Astrocyte of the cerebellum (primary cell): Measurements from ENCODE around the gene KRT83.

Experiments used
- DNase-seq: peaks from one replicate; pipeline ENCODE4 v3.0.0-alpha.2; 2011; ENCODE audit warnings: low read depth
- H3K4me3 ChIP-seq: 2 replicates; pipeline ENCODE4 v1.5.1; 2011; ENCODE audit warnings: mild to moderate bottlenecking, low read depth, low read length, moderate library complexity
- in situ Hi-C: cut with HindIII; loops from 2 replicates; pipeline ENCODE4 v1.10.0; 2017; ENCODE audit warnings: low sequenced_read_pairs
- TF ChIP-seq, protein P1 (sequence below): IDR thresholded peaks from 2 replicates; pipeline ENCODE4 v1.5.1; 2012; ENCODE audit warnings: low read length, low read depth, moderate library complexity, mild to moderate bottlenecking; ENCODE audit errors: missing control alignments

The KRT83 gene

GRCh38 chr12:52320784-52321400 lies at the start of gene KRT83:
Gene KRT83, minus strand, starts transcription at chr12:52321398. Its CDS starts 63 bp downstream, at chr12:52321335.
- TF ChIP-seq, protein P1, sequence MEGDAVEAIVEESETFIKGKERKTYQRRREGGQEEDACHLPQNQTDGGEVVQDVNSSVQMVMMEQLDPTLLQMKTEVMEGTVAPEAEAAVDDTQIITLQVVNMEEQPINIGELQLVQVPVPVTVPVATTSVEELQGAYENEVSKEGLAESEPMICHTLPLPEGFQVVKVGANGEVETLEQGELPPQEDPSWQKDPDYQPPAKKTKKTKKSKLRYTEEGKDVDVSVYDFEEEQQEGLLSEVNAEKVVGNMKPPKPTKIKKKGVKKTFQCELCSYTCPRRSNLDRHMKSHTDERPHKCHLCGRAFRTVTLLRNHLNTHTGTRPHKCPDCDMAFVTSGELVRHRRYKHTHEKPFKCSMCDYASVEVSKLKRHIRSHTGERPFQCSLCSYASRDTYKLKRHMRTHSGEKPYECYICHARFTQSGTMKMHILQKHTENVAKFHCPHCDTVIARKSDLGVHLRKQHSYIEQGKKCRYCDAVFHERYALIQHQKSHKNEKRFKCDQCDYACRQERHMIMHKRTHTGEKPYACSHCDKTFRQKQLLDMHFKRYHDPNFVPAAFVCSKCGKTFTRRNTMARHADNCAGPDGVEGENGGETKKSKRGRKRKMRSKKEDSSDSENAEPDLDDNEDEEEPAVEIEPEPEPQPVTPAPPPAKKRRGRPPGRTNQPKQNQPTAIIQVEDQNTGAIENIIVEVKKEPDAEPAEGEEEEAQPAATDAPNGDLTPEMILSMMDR: no peak
- H3K4me3 ChIP-seq: no peak within 1 kb of the TSS
- DNase-seq: no peak
- in situ Hi-C loops: no loop called here

- no peak overlapping the region for H3K4me3 ChIP-seq
- DNase-seq: no peak
- in situ Hi-C loops: loop anchor here (25.0 kb wide), 1 partner anchor 617 kb away; no protein-coding TSS in a partner anchor
- TF ChIP-seq, protein P1: no peak
Measured at GRCh38 chr12:52369809-52370208, 48.6 kb upstream of the KRT83 start.

- no peak overlapping the region for H3K4me3 ChIP-seq
- DNase-seq: no peak
- in situ Hi-C loops: loop anchor here (25.0 kb wide), 1 partner anchor 618 kb away; no protein-coding TSS in a partner anchor
- TF ChIP-seq, protein P1: no peak
Measured at GRCh38 chr12:52369211-52369610, 48.0 kb upstream of the KRT83 start.

- in situ Hi-C loops: loop anchor here (25.0 kb wide), 1 partner anchor 619 kb away; no protein-coding TSS in a partner anchor
- TF ChIP-seq, protein P1: no peak
- no peak overlapping the region for H3K4me3 ChIP-seq
- DNase-seq: no peak
Measured at GRCh38 chr12:52368508-52368907, 47.3 kb upstream of the KRT83 start.

GRCh38 chr12:52367876-52368275 lies 46.7 kb upstream of the KRT83 start:
- TF ChIP-seq, protein P1: no peak

DNA sequence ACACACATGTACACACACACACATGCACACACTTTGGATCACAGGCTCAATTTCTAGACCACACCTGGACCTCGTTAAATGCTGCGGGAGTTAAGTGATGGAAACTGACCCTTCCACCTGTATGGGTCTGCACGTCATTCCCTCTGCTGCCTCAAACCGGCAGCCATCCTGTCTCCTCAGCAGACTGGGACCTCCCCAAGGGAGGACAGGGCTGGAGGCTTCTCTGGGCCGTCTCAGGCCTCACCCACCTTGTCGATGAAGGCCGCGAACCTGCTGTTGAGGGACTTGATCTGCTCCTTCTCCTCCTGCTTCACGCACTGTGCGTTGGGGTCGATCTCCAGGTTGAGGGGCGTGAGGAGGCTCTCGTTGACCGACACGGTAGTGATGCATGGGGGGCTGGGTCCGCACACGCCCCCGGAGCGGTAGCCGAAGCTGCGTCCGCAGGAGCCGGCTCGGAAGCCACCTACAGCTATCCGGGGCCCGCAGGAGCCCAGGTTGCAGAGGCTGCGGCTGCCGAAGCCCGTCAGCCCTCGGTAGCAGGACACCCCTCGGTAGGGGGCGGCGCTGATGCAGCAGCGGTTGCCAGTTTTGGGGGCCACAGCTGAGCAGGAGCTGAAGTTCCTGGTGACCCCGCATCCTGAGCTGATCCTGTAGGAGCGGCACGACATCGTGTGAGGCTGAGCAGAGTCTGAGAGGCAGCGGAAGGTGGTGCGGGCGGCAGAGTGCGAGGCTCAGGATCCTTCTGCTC lies 45.7 kb upstream of the KRT83 start, which contains the start of gene KRT85:
TSS of gene KRT85 (minus strand) at position 744 of the 748 bp plus-strand sequence. CDS start at position 668, 76 bp downstream.
- TF ChIP-seq, protein P1: no peak
- no peak for DNase-seq
- in situ Hi-C loops: loop anchor here (25.0 kb wide), 1 partner anchor 620 kb away; no protein-coding TSS in a partner anchor
- no peak within 1 kb of the TSS for H3K4me3 ChIP-seq

More at GRCh38 chr12:52367876-52368275, 46.7 kb upstream of the KRT83 start:
- no peak for DNase-seq
- no peak overlapping the region for H3K4me3 ChIP-seq
- in situ Hi-C loops: loop anchor here (25.0 kb wide), 1 partner anchor 619 kb away; no protein-coding TSS in a partner anchor
